22Rv1 (cell line): ENCODE results near the gene GPC2.

Source experiments
- H3K27ac ChIP-seq: fragments of 450-650 bp; 2 replicates; pipeline ENCODE4 v1.5.1; 2017
- ZFX ChIP-seq: fragments of 450-650 bp; IDR thresholded peaks from 2 replicates; pipeline ENCODE4 v1.6.1; 2017; ENCODE audit warnings: antibody characterized with exemption, borderline replicate concordance
- TF ChIP-seq, protein P1 (sequence below): fragments of 450-650 bp; IDR thresholded peaks from 2 replicates; pipeline ENCODE4 v1.5.1; 2017; ENCODE audit warnings: mild to moderate bottlenecking

Gene GPC2

DNA sequence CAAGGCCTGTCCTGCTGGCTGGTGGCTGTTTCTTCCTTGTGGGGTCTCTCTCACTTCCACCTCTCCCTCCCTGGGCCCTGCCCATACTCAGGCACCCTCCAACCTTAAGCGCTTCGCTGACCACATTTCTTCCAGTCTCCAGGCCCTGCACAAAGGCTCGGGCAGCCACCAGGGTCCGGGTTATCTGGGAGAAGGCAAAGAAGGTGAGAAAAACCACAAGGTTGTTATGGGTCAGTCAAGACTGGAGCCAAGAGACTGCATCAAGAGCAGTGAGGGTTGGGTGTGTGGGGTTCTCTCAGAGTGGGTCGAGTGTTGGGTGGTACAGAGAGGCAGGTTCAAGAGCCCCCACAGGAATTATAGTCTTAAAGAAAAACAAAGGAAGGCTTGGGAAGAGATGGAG is 2.6 kb downstream of the GPC2 start:
- no peak overlapping the region for H3K27ac ChIP-seq
- TF ChIP-seq, protein P1, sequence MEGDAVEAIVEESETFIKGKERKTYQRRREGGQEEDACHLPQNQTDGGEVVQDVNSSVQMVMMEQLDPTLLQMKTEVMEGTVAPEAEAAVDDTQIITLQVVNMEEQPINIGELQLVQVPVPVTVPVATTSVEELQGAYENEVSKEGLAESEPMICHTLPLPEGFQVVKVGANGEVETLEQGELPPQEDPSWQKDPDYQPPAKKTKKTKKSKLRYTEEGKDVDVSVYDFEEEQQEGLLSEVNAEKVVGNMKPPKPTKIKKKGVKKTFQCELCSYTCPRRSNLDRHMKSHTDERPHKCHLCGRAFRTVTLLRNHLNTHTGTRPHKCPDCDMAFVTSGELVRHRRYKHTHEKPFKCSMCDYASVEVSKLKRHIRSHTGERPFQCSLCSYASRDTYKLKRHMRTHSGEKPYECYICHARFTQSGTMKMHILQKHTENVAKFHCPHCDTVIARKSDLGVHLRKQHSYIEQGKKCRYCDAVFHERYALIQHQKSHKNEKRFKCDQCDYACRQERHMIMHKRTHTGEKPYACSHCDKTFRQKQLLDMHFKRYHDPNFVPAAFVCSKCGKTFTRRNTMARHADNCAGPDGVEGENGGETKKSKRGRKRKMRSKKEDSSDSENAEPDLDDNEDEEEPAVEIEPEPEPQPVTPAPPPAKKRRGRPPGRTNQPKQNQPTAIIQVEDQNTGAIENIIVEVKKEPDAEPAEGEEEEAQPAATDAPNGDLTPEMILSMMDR, result no peak
- no peak for TF ChIP-seq ZFX

DNA sequence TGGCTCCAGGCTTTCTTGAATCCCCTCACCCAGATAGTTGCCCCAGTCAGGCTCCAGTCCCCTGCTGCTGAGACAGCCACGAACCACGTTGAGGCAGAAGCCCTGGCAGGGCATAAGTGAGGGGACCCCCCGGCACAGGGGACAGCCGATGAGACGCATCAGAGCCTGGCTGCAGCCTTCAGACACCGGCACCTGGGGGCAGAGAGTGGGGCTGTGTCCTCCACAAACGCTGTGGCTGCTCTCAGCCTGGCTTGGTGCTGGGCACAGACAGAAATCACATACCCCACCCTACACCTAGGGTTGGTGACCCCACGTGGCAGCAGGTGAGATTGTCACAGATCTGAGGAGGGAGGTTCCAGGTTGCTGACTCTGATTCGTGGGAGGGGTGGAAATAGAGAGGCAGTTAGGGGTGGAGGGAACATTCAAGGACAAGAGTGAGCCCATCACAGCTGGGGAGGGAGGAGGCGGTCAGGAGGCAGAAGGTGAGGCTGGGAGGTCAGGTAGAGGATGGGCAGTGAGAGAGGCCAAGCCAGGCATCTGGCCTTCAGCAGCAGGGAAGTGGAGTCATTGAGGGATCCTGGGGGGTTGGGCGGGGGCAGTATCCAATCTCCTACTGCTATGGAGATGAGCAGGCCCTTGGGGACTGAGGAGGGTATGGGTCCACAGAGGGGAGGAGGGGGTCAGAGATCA is 3.2 kb downstream of the GPC2 start:
- no peak overlapping the region for H3K27ac ChIP-seq
- TF ChIP-seq, protein P1, result no peak
- TF ChIP-seq ZFX, result no peak

DNA sequence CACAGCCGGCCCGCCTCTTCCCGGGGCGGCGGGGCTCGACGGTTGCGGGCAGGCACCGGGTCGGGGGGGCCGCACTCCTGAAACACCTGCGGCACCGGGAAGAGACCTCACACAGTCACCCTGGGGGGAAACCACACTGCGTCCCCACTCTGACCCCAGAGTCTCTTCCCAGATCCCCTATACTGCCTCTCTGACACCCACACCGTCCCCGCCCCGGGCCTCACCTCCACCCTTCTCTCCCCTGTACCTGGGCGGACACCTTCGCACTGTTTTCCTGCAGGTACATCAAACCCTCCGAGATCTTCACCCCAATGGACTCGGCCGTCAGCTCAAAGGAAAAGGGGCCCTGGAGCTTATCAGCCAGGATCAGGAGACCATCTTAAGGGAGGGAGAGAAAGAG is 5.3 kb downstream of the GPC2 start:
- no peak for TF ChIP-seq ZFX
- TF ChIP-seq, protein P1, result no peak
- H3K27ac ChIP-seq, result no peak overlapping the region

DNA sequence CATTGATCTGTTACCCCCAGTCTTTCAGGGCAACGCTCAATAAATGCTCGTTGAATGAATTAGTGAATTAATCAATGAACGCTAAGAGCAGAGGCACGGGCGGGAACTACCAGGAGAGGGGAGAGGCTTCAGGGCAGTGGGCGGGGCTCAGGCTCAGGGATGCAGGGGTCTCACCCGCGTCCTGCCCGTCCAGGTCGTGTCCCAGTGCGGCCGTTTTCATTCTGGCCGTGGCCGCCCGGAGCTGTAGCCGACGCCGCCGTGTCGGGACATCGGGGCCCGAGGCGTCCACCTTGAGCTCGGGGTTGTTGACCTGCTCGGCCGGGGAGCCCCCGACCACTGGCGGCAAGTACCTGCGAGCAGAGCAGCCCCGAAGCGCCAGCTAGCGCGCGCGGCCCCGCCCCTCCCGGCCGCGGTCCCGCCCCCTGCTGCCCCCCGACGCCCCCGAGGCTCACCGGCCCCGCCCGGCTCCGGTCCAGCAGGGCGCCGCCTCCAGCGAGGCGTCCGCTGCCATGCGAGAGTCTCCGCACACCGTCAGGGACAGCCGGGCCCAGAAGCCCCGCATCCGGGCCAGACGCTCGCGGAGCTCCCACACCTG is 6.0 kb downstream of the GPC2 start:
- TF ChIP-seq ZFX, result no peak
- TF ChIP-seq, protein P1, result no peak
- no peak overlapping the region for H3K27ac ChIP-seq

DNA sequence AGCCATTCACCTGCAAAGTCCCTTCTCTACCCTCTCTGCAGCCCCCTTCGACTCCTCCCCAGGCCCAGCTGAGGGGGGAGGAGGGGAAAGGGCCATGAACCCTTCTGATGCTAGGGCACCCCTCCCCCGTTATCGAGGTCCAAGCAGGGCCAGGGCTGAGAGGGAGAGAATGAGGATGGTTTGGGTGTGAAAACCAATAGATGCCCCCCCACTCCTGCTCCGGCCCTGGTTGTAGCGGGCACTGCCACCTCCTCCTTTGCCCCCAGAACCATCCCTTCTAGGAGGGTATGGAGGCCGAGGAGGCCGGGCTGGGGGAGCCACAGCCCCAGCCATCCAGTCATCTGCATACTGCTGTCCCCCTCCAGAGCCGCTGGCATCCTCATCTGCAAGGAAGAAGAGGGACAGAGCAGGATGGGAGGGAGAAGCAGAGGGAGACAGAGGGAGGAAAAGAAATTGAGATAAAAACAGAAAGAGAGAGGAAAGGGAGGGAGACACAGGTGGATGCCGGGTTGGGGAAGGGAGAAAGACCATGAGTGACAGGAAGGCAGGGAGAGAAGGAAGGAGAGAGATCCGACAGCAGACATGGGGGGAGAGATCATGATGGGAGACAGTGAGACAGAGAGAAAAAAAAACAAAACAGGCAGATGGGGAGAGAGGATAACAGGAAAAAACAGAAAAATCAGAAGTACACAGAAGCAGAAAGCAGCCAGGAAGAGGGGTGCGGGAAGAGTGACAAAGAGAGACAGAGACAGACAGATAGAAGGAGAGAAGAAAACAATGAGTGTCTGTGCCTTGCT is 6.9 kb downstream of the GPC2 start:
- TF ChIP-seq, protein P1, result no peak
- no peak for TF ChIP-seq ZFX
- H3K27ac ChIP-seq, result no peak overlapping the region

DNA sequence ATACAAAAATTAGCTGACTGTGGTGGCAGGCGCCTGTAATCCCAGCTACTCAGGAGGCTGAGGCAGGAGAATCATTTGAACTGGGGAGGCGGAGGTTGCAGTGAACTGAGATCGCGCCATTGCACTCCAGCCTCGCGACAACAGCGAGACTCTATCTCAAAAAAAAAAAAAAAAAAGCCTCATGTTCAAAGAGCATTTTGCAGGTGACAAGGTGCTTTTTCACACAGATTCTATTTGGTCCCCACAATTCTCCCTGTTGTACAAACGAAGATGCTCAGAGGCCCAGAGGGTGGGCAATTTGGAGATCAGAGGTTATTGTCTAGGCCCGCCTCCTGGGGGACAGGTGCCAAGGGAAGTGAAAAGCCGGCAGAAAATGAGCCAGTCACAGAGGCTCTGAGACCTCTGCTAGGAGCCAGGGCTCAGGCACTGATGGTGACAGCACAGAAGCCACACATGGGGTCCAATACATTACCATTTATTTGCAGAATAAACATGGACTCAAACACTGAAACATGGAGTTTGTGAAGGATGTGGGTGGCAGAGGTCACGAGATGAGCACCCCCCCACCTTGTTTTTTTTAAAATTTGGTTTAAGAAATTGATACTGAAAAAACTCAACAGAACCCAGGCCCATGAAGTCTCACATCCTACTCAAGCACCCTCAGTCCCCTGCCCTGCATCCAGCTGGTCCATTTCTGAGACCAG is 7.9 kb downstream of the GPC2 start:
- TF ChIP-seq, protein P1, result peak; percentile 3; the same call in 1 of the 2 replicates
- no peak for TF ChIP-seq ZFX
- H3K27ac ChIP-seq, result peak overlapping the region; percentile 55; the same call in 1 of the 2 replicates
